Left lobe of liver (tissue), 2 donors: ENCODE data around the gene PRR16. TPM values are rescaled to one million over a fixed set of nuclear protein-coding genes. Genes with fewer than 3 reads are reported as not detected.
A peak's percentile ranks its signal among the peaks of the same experiment; 100 is the strongest.
"Not testable (repeated sequence)": the region's sequence is repeated elsewhere in the genome, so short reads cannot be mapped to it uniquely, and the experiment has no call there.

Experiments used
- ATAC-seq: fragments of 200-7000 bp; cut with Tn5 transposase; one replicate; pipeline ENCODE4 v1.9.1; 2020; ENCODE audit warnings: mild to moderate bottlenecking, moderate library complexity
- DNase-seq: peaks from one replicate; pipeline ENCODE4 v3.0.0-alpha.2; 2020; ENCODE audit warnings: low spot score
- total RNA-seq: library from RNA; stranded (reverse); gene quantifications from one replicate; pipeline ENCODE4 v1.2.1, GENCODE V29; 2021
- donor health status: DM: no; HTN: no; CAD: no; lungs with moderate emphysema.
- donor health status: DM: no; HTN: yes; CAD: no.

Gene PRR16
- total RNA-seq, 1 donor from 2014 or later: not detected

GRCh38 chr5:120630550-120630949 is 166.4 kb downstream of the PRR16 start:
- ATAC-seq (no peak), DNase-seq (no peak)

GRCh38 chr5:120631611-120632010 is 167.5 kb downstream of the PRR16 start:
- ATAC-seq: no peak
- no peak for DNase-seq

- no peak for DNase-seq
- ATAC-seq: no peak
These were observed 168.3 kb downstream of the PRR16 start for GRCh38 chr5:120632430-120632829.

GRCh38 chr5:120638449-120638848 is 174.3 kb downstream of the PRR16 start:
- DNase-seq (no peak), ATAC-seq (no peak)

- no peak for DNase-seq
- no peak for ATAC-seq
These were observed 176.7 kb downstream of the PRR16 start for GRCh38 chr5:120640778-120641177.

- ATAC-seq: no peak
- no peak for DNase-seq
These were observed 180.4 kb downstream of the PRR16 start for GRCh38 chr5:120644516-120644915.

GRCh38 chr5:120655828-120656435 is 191.8 kb downstream of the PRR16 start:
- ATAC-seq (peak; percentile 78), DNase-seq (no peak)

GRCh38 chr5:120657104-120657503 is 193.0 kb downstream of the PRR16 start:
- DNase-seq: no peak
- no peak for ATAC-seq

- DNase-seq (no peak), ATAC-seq (no peak)
These were observed 213.4 kb downstream of the PRR16 start for GRCh38 chr5:120677481-120677880.

GRCh38 chr5:120678279-120678678 is 214.2 kb downstream of the PRR16 start:
- DNase-seq (no peak), ATAC-seq (no peak)

- DNase-seq: no peak
These were observed 218.8 kb downstream of the PRR16 start for GRCh38 chr5:120682851-120683250.

GRCh38 chr5:120683580-120683979 is 219.5 kb downstream of the PRR16 start:
- no peak for DNase-seq
- no peak for ATAC-seq

More at GRCh38 chr5:120682851-120683250, 218.8 kb downstream of the PRR16 start:
- no peak for ATAC-seq

- no peak for DNase-seq
- ATAC-seq: no peak
These were observed 220.1 kb downstream of the PRR16 start for GRCh38 chr5:120684213-120684612.

- no peak for DNase-seq
- ATAC-seq: no peak
These were observed 220.8 kb downstream of the PRR16 start for GRCh38 chr5:120684749-120685415.

GRCh38 chr5:120690621-120691407 is 226.7 kb downstream of the PRR16 start:
- ATAC-seq: no peak
- DNase-seq: no peak

- DNase-seq (no peak), ATAC-seq (no peak)
These were observed 228.2 kb downstream of the PRR16 start for GRCh38 chr5:120692325-120692724.

GRCh38 chr5:120695368-120695880 is 231.3 kb downstream of the PRR16 start:
- ATAC-seq: no peak
- no peak for DNase-seq

- DNase-seq: no peak
These were observed 233.0 kb downstream of the PRR16 start for GRCh38 chr5:120697147-120697546.

GRCh38 chr5:120697670-120698327 is 233.7 kb downstream of the PRR16 start:
- not testable (repeated sequence) for DNase-seq, ATAC-seq

More at GRCh38 chr5:120697147-120697546, 233.0 kb downstream of the PRR16 start:
- no peak for ATAC-seq

- ATAC-seq, DNase-seq: not testable (repeated sequence)
These were observed 236.6 kb downstream of the PRR16 start for GRCh38 chr5:120700653-120701052.
